ENCODE measurements around the gene RUNX3.

DNA sequence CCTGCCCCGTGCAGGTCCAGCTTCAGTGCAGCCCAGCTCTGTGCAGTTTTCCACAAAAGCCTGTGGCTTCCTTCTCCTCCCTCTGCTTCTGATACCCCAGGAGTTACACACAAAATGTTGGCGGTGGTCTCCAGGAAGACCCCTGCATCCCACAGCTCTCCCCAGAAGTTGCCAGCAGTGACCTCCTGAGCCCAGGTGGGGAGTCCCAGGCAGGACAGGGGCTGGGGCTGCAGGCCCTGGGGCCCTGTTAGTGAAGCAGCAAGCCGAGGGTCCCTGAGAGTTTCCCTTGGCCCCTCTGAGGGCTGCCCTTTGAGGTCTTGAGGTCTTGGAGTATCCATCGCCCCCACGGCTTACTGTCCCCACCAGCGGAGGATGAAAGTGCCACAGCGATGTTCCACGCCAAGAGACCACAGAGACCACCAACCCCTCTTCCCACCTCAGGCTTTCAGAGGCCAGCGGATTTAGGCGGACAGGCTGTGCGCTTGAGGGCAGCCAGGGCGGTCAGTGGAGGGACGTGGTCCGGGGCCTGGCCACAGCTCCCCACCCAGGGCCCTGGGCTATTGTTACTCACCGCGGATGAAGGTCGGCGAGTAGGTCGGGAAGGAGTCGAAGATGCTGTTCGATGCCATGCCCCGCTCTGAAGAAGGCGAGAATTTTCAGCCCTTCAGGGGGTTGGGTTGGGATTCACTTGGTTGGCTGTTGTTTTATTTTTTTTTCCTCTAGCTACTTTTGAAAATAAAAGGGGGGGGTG lies 34.0 kb upstream of the RUNX3 start:
- no peak for TF ChIP-seq RXRA (IDR thresholded peaks at IDR 0.05)
- TF ChIP-seq, protein P1, sequence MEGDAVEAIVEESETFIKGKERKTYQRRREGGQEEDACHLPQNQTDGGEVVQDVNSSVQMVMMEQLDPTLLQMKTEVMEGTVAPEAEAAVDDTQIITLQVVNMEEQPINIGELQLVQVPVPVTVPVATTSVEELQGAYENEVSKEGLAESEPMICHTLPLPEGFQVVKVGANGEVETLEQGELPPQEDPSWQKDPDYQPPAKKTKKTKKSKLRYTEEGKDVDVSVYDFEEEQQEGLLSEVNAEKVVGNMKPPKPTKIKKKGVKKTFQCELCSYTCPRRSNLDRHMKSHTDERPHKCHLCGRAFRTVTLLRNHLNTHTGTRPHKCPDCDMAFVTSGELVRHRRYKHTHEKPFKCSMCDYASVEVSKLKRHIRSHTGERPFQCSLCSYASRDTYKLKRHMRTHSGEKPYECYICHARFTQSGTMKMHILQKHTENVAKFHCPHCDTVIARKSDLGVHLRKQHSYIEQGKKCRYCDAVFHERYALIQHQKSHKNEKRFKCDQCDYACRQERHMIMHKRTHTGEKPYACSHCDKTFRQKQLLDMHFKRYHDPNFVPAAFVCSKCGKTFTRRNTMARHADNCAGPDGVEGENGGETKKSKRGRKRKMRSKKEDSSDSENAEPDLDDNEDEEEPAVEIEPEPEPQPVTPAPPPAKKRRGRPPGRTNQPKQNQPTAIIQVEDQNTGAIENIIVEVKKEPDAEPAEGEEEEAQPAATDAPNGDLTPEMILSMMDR (IDR thresholded peaks at IDR 0.05; ENCODE audit: low read depth, low read length, missing input control) = no peak
- TF ChIP-seq TAF1 (conservative IDR thresholded peaks at IDR 0.05) = no peak
- TF ChIP-seq, protein P2, sequence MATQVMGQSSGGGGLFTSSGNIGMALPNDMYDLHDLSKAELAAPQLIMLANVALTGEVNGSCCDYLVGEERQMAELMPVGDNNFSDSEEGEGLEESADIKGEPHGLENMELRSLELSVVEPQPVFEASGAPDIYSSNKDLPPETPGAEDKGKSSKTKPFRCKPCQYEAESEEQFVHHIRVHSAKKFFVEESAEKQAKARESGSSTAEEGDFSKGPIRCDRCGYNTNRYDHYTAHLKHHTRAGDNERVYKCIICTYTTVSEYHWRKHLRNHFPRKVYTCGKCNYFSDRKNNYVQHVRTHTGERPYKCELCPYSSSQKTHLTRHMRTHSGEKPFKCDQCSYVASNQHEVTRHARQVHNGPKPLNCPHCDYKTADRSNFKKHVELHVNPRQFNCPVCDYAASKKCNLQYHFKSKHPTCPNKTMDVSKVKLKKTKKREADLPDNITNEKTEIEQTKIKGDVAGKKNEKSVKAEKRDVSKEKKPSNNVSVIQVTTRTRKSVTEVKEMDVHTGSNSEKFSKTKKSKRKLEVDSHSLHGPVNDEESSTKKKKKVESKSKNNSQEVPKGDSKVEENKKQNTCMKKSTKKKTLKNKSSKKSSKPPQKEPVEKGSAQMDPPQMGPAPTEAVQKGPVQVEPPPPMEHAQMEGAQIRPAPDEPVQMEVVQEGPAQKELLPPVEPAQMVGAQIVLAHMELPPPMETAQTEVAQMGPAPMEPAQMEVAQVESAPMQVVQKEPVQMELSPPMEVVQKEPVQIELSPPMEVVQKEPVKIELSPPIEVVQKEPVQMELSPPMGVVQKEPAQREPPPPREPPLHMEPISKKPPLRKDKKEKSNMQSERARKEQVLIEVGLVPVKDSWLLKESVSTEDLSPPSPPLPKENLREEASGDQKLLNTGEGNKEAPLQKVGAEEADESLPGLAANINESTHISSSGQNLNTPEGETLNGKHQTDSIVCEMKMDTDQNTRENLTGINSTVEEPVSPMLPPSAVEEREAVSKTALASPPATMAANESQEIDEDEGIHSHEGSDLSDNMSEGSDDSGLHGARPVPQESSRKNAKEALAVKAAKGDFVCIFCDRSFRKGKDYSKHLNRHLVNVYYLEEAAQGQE (IDR thresholded peaks at IDR 0.05) = no peak
- TF ChIP-seq NR2F2 (IDR thresholded peaks at IDR 0.05) = no peak
- no peak for TF ChIP-seq SP1 (IDR thresholded peaks at IDR 0.05)
- TF ChIP-seq JUND (IDR thresholded peaks at IDR 0.05) = no peak
- TF ChIP-seq FOXA1 (IDR thresholded peaks at IDR 0.05) = no peak
- TF ChIP-seq, protein P3, sequence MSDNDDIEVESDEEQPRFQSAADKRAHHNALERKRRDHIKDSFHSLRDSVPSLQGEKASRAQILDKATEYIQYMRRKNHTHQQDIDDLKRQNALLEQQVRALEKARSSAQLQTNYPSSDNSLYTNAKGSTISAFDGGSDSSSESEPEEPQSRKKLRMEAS (IDR thresholded peaks at IDR 0.05) = no peak
- TF ChIP-seq HNF4A (conservative IDR thresholded peaks at IDR 0.05) = no peak
